H1 (cell line): ENCODE measurements around the gene SLFN12L. TPM values are rescaled to one million over a fixed set of nuclear protein-coding genes. Genes with fewer than 3 reads are reported as not detected.

ENCODE experiments used
- CTCF ChIA-PET: fragments of 300-600 bp; sonication (Branson Sonifier 250); formaldehyde crosslinking; loops from one replicate; lab custom pipeline; 2021; ENCODE audit not compliant: partially characterized antibody; lab: Charles Lee
- POLR2A ChIA-PET: fragments of 300-600 bp; sonication (Branson Sonifier 250); formaldehyde crosslinking; loops from one replicate; lab custom pipeline; 2021; ENCODE audit warnings: inconsistent platforms; ENCODE audit not compliant: partially characterized antibody; lab: Charles Lee
- DNase-seq, 2 experiments: peaks; one replicate each; pipeline versions ENCODE4 v3.0.0 to v3.0.0-alpha.2; 2010 to 2022; ENCODE audit warnings: low spot score in 2 of 2, low read depth in 1 of 2, mixed read lengths in 1 of 2
- FAIRE-seq: peaks from 2 replicates; lab custom pipeline; 2011; peaks lifted over from hg19 to GRCh38; lab: Jason Lieb, UNC
- H2AFZ ChIP-seq: 2 replicates; pipeline ENCODE4 v1.8.1; 2012; ENCODE audit warnings: low read length, inconsistent platforms
- H2AK5ac ChIP-seq: 2 replicates; pipeline ENCODE4 v1.6.1; 2013; ENCODE audit warnings: low read depth, low read length
- H2BK120ac ChIP-seq: replicated peaks from 2 replicates; pipeline ENCODE3; 2013; ENCODE audit warnings: low read depth, low read length, inconsistent platforms
- H2BK12ac ChIP-seq: 2 replicates; pipeline ENCODE4 v1.6.1; 2013; ENCODE audit warnings: low read depth, low read length
- H2BK15ac ChIP-seq: 2 replicates; pipeline ENCODE4 v1.6.1; 2013; ENCODE audit warnings: low read length
- H2BK20ac ChIP-seq: 2 replicates; pipeline ENCODE4 v1.6.1; 2013; ENCODE audit warnings: low read length
- H2BK5ac ChIP-seq: 2 replicates; pipeline ENCODE4 v1.6.1; 2013; ENCODE audit warnings: low read depth, low read length
- H3K14ac ChIP-seq: 2 replicates; pipeline ENCODE4 v1.6.1; 2013; ENCODE audit warnings: inconsistent platforms; ENCODE audit not compliant: insufficient read length
- H3K18ac ChIP-seq: 2 replicates; pipeline ENCODE4 v1.6.1; 2013; ENCODE audit warnings: low read length; ENCODE audit errors: extremely low read depth
- H3K23ac ChIP-seq: 2 replicates; pipeline ENCODE4 v1.6.1; 2013; ENCODE audit warnings: inconsistent platforms; ENCODE audit not compliant: insufficient read length
- H3K23me2 ChIP-seq: 2 replicates; pipeline ENCODE4 v1.6.1; 2013; ENCODE audit warnings: low read depth, low read length
- H3K27ac ChIP-seq: 2 replicates; pipeline ENCODE4 v1.6.1; 2011; ENCODE audit warnings: low read depth, low read length, inconsistent platforms
- H3K27me3 ChIP-seq, 4 experiments: replicated peaks in 1 of 4; 1 replicate in 1 of 4; 2 replicates in 3 of 4; pipeline versions ENCODE4 v1.6.1 to v1.8.1; 2011 to 2013; ENCODE audit warnings: low read length in 3 of 4, mild to moderate bottlenecking in 3 of 4, inconsistent platforms in 2 of 4, mixed read lengths in 2 of 4, moderate library complexity in 1 of 4; ENCODE audit not compliant: control insufficient read depth in 3 of 4, insufficient read depth in 3 of 4; ENCODE audit errors: extremely low read depth in 1 of 4
- H3K36me3 ChIP-seq, 4 experiments: 2 replicates each; pipeline versions ENCODE4 v1.6.1 to v1.8.1; 2011 to 2013; ENCODE audit warnings: mild to moderate bottlenecking in 4 of 4, low read length in 3 of 4, moderate library complexity in 2 of 4, control low read depth in 1 of 4, inconsistent platforms in 1 of 4; ENCODE audit not compliant: insufficient read depth in 4 of 4, control insufficient read depth in 2 of 4
- H3K4ac ChIP-seq: replicated peaks from 2 replicates; pipeline ENCODE3; 2013; ENCODE audit warnings: low read length, low read depth, mixed read lengths, inconsistent platforms; ENCODE audit not compliant: insufficient read length
- H3K4me1 ChIP-seq, 4 experiments: replicated peaks in 1 of 4; 1 replicate in 1 of 4; 2 replicates in 3 of 4; pipeline versions ENCODE4 v1.6.1 to v1.8.1; 2011 to 2013; ENCODE audit warnings: low read length in 3 of 4, inconsistent platforms in 2 of 4, mixed read lengths in 1 of 4; ENCODE audit not compliant: insufficient read depth in 4 of 4, control insufficient read depth in 3 of 4
- H3K4me2 ChIP-seq, 2 experiments: 2 replicates each; pipeline versions ENCODE4 v1.6.1 to v1.8.1; 2011 to 2013; ENCODE audit warnings: low read depth in 2 of 2, low read length in 2 of 2, control low read depth in 1 of 2, inconsistent platforms in 1 of 2, mild to moderate bottlenecking in 1 of 2; ENCODE audit not compliant: insufficient read depth in 1 of 2
- H3K4me3 ChIP-seq, 4 experiments: fragments of 200-600, 300-600 bp in 1 of 4; sonication (generic), shearing (Covaris generic), sonication (Bioruptor Twin) in 1 of 4; 2 replicates each; pipeline versions ENCODE4 v1.5.1 to v1.8.1; 2011 to 2016; ENCODE audit warnings: low read length in 4 of 4, low read depth in 3 of 4, control low read depth in 2 of 4, inconsistent platforms in 2 of 4, mild to moderate bottlenecking in 2 of 4, mixed read lengths in 1 of 4, moderate library complexity in 1 of 4; ENCODE audit not compliant: insufficient read depth in 2 of 4; ENCODE audit errors: extremely low read depth in 1 of 4
- H3K56ac ChIP-seq: replicated peaks from 2 replicates; pipeline ENCODE3; 2013; ENCODE audit warnings: low read depth, mild to moderate bottlenecking, mixed read lengths, low read length, inconsistent platforms; ENCODE audit not compliant: insufficient read length
- H3K79me1 ChIP-seq: 2 replicates; pipeline ENCODE4 v1.6.1; 2013; ENCODE audit warnings: low read depth, low read length, control low read depth
- H3K79me2 ChIP-seq, 2 experiments: 2 replicates each; pipeline versions ENCODE4 v1.6.1 to v1.8.1; 2012 to 2013; ENCODE audit warnings: low read length in 2 of 2, mild to moderate bottlenecking in 2 of 2, inconsistent platforms in 1 of 2; ENCODE audit not compliant: insufficient read depth in 2 of 2, control insufficient read depth in 1 of 2
- H3K9ac ChIP-seq, 4 experiments: replicated peaks in 1 of 4; 1 replicate in 1 of 4; 2 replicates in 3 of 4; pipeline versions ENCODE4 v1.6.1 to v1.8.1; 2011 to 2013; ENCODE audit warnings: low read depth in 3 of 4, low read length in 3 of 4, control low read depth in 2 of 4, mild to moderate bottlenecking in 2 of 4, moderate library complexity in 2 of 4, inconsistent platforms in 1 of 4; ENCODE audit errors: extremely low read depth in 1 of 4
- H3K9me3 ChIP-seq, 2 experiments: 2 replicates each; pipeline versions ENCODE4 v1.6.1 to v1.8.1; 2012 to 2013; ENCODE audit warnings: mild to moderate bottlenecking in 2 of 2, moderate library complexity in 2 of 2, control low read depth in 1 of 2, inconsistent platforms in 1 of 2, low read depth in 1 of 2, low read length in 1 of 2, mixed read lengths in 1 of 2; ENCODE audit not compliant: insufficient read depth in 2 of 2
- H4K20me1 ChIP-seq, 2 experiments: replicated peaks in 1 of 2; 2 replicates each; pipeline versions ENCODE3 to v1.8.1; 2011 to 2013; ENCODE audit warnings: inconsistent platforms in 2 of 2, low read length in 2 of 2, mild to moderate bottlenecking in 1 of 2; ENCODE audit not compliant: insufficient read depth in 2 of 2, control insufficient read depth in 1 of 2
- H4K5ac ChIP-seq: 2 replicates; pipeline ENCODE4 v1.6.1; 2013; ENCODE audit warnings: low read length, low read depth, mixed read lengths, inconsistent platforms; ENCODE audit not compliant: insufficient read length
- H4K8ac ChIP-seq: 2 replicates; pipeline ENCODE4 v1.8.0; 2013; ENCODE audit warnings: mild to moderate bottlenecking, moderate library complexity, low read length, inconsistent platforms; ENCODE audit not compliant: insufficient read depth; ENCODE audit errors: extremely low read depth
- H4K91ac ChIP-seq: replicated peaks from 2 replicates; pipeline ENCODE3; 2013; ENCODE audit warnings: low read length, mixed read lengths, inconsistent platforms; ENCODE audit not compliant: insufficient read length
- BACH1 ChIP-seq: IDR thresholded peaks from 2 replicates; pipeline ENCODE4 v1.6.1; 2012; ENCODE audit warnings: low read length, improper control_type of control experiment
- CEBPB ChIP-seq: IDR thresholded peaks from 2 replicates; pipeline ENCODE4 v1.6.1; 2012; ENCODE audit warnings: low read depth, low read length
- HDAC6 ChIP-seq: IDR thresholded peaks from one replicate; pipeline ENCODE4 v1.7.1; 2012; ENCODE audit warnings: low read depth, mild to moderate bottlenecking, inconsistent platforms, low read length, moderate library complexity
- KDM1A ChIP-seq: fragments of 200-600, 300-600 bp; sonication (generic); IDR thresholded peaks from 2 replicates; pipeline ENCODE4 v1.7.1; 2016; ENCODE audit warnings: mild to moderate bottlenecking, low read length, borderline replicate concordance
- KDM5A ChIP-seq: fragments of 200-600 bp; IDR thresholded peaks from 2 replicates; pipeline ENCODE4 v1.7.1; 2012; ENCODE audit warnings: mild to moderate bottlenecking, low read length, inconsistent platforms, mixed read lengths
- PHF8 ChIP-seq: fragments of 200-600 bp; sonication (generic); conservative IDR thresholded peaks from 2 replicates; pipeline ENCODE4 v1.7.1; 2012; ENCODE audit warnings: low read depth, mild to moderate bottlenecking, inconsistent platforms, low read length, moderate library complexity
- RFX5 ChIP-seq: IDR thresholded peaks from 2 replicates; pipeline ENCODE4 v1.6.1; 2011; ENCODE audit warnings: low read depth, low read length, improper control_type of control experiment, borderline replicate concordance
- TAF7 ChIP-seq: optimal IDR thresholded peaks from 2 replicates; pipeline ENCODE3; 2011; ENCODE audit warnings: low read depth, mild to moderate bottlenecking, inconsistent platforms, low read length, moderate library complexity, borderline replicate concordance
- WGBS, 2 experiments: shearing (Covaris generic) in 1 of 2; methylation state at CpG; one replicate each; pipeline versions ENCODE4 v1.1.6 to v1.1.7; 2013 to 2015; ENCODE audit warnings: low lambda C conversion rate in 2 of 2, mixed read lengths in 2 of 2, inconsistent platforms in 1 of 2, low coverage in 1 of 2, missing lambda C conversion rate in 1 of 2; ENCODE audit not compliant: insufficient replicate concordance in 2 of 2, insufficient coverage in 1 of 2, insufficient read length in 1 of 2; ENCODE audit errors: extremely low coverage in 1 of 2, missing lambda C conversion rate in 1 of 2; 5-methylcytosine and 5-hydroxymethylcytosine counted together
- polyA plus RNA-seq, 7 experiments: library from polyadenylated mRNA; depleted of rRNA in 3 of 7; stranded (reverse) in 5 of 7; unstranded in 2 of 7; fragments of >200 nt in 5 of 7; fragments of 200-250 nt in 2 of 7; gene quantifications; 1 replicate in 5 of 7; 2 replicates in 1 of 7; 4 replicates in 1 of 7; pipeline versions ENCODE4 v1.2.1 to v1.2.3, GENCODE V29; 2011 to 2013; ENCODE audit warnings: missing spikeins in 2 of 7, mixed read lengths in 2 of 7
- total RNA-seq: library from RNA; stranded (reverse); fragmentation: NEBNext Ultra II Directional; extraction: Animal tissue kit (Norgen Biotek cat#: 25700); gene quantifications from 2 replicates; pipeline ENCODE4 v1.2.1, GENCODE V29; 2021
- TF ChIP-seq, protein P1 (sequence below): IDR thresholded peaks from 2 replicates; pipeline ENCODE4 v1.6.1; 2011; ENCODE audit warnings: low read length, improper control_type of control experiment

SLFN12L gene
- total and polyA plus RNA-seq, 2 of the 8 experiments (the other 6 are each of a cell fraction or from before 2014, with no cell fraction given) = not detected

GRCh38 chr17:35515027-35515426 is 22.5 kb downstream of the SLFN12L start:
- TF ChIP-seq HDAC6 = no peak
- no peak for TF ChIP-seq TAF7
- TF ChIP-seq CEBPB = no peak
- TF ChIP-seq BACH1 = no peak
- TF ChIP-seq, protein P1, sequence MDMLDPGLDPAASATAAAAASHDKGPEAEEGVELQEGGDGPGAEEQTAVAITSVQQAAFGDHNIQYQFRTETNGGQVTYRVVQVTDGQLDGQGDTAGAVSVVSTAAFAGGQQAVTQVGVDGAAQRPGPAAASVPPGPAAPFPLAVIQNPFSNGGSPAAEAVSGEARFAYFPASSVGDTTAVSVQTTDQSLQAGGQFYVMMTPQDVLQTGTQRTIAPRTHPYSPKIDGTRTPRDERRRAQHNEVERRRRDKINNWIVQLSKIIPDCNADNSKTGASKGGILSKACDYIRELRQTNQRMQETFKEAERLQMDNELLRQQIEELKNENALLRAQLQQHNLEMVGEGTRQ = no peak
- no peak for TF ChIP-seq PHF8
- no peak for TF ChIP-seq RFX5
- TF ChIP-seq KDM5A = no peak
- TF ChIP-seq KDM1A = no peak
- Histone ChIP-seq H3K27ac (no peak overlapping the region), H2BK15ac (no peak overlapping the region), H4K91ac (no peak overlapping the region), H2BK5ac (no peak overlapping the region), H3K4me2 (no peak overlapping the region), H4K5ac (no peak overlapping the region), H2BK20ac (no peak overlapping the region), H3K4me1 (no peaks in the 10 kb centered on the region), H3K27me3 (0 out of 7 replicates have a peak, but pooled peaks cover 0 to 2% (median 0%) of the 10 kb centered on the region in 4 experiments), H2BK12ac (no peak overlapping the region), H4K20me1 (no peaks in the 10 kb centered on the region), H3K18ac (no peak overlapping the region), H3K79me1 (no peaks in the 10 kb centered on the region), H3K23me2 (no peaks in the 10 kb centered on the region), H3K14ac (no peak overlapping the region), H3K79me2 (no peaks in the 10 kb centered on the region), H3K9ac (no peak overlapping the region), H4K8ac (peak overlapping the region; percentile 14; the same call in 1 of the 2 replicates), H3K36me3 (no peaks in the 10 kb centered on the region), H3K9me3 (no peaks in the 10 kb centered on the region), H2AK5ac (no peak overlapping the region), H3K23ac (no peak overlapping the region), H3K56ac (no peak overlapping the region), H3K4ac (no peak overlapping the region), H2BK120ac (no peak overlapping the region), H2AFZ (no peak overlapping the region), H3K4me3 (no peak overlapping the region)
- 81% methylated on average over 21 of the region's 21 CpGs; no CpG with 5 or more reads in 1 of the 2 experiments for WGBS, 2 experiments
- ChIA-PET POLR2A (no interaction called here), CTCF (interaction anchor here (1.1 to 1.2 kb wide), 2 partner anchors 23 to 203 kb away, joined by 4 read pairs; no protein-coding TSS in a partner anchor)
- FAIRE-seq (no peak), DNase-seq (no peak)
